Stimulated activated CD4-positive, alpha-beta T cell treated with anti-CD3 and anti-CD28 coated beads, Interleukin-4, amount 100 ng/mL, for 48 hours (primary cell): ENCODE data around the gene KRTAP2-3.

Source experiments
- DNase-seq, 2 donors: peaks; one replicate each; pipeline ENCODE4 v3.0.0-alpha.2; 2020; ENCODE audit warnings: low read depth in 2 of 2

KRTAP2-3 gene

DNA sequence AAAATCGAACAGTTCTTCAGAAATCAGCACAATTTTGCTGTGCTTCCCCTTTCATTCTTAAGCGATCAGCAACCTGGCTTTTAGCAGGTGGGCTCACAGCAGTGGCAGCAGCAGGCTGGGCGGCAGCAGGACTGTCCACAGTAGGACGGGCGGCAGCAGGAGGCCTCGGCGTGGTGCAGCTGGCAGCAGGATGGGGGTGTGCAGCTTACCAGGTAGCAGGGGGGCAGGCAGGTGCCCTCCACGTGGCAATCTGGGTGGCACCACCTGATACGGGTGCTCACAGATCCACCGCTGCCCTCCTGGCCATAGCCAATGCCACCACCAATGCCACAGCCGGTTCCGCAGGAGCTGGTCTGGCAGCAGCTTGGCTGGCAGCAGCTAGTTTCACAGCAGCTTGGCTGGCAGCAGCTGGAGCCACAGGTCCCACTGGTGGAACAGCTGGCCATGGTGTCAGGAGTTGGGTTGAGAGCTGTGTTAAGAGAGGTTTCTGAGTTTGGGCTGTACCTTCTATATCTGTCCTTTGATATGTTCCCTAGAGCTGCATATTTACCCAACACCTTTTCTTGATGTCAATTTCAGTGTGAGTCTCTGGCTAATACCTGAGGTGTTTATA is 30.2 kb downstream of the KRTAP2-3 start, which contains the start of gene KRTAP1-4:
KRTAP1-4 (minus strand) TSS at position 563 of the 613 bp plus-strand sequence; CDS start at position 446, 117 bp downstream.
- DNase-seq = no peak

DNA sequence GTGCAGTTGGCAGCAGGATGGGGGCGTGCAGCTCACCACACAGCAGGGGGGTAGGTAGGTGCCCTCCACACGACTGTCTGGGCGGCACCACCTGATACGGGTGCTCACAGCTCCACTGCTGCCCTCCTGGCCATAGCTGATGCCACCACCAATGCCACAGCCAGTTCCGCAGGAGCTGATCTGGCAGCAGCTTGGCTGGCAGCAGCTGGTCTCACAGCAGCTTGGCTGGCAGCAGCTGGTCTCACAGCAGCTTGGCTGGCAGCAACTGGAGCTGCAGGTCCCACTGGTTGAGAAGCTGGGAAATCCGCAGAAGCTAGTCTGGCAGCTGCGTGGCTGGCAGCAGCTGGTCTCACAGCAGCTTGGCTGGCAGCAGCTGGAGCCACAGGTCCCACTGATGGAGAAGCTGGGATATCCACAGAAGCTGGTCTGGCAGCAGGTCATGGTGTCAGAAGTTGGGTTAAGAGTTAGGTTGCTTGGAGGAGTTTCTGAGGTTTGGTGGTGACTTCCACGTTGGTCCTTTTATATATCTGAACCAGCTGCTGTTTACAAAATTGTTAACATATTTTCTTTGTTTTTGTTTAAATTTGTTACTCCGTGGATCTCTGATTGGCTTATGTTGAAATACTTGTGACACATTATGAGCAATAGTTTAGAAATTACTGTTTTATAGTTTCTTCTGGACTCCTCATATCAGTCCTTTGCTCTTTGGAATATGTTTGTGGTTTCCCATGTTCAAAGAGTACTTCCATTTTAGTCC is 33.0 kb downstream of the KRTAP2-3 start, which contains the start of gene KRTAP1-5:
KRTAP1-5 (minus strand) TSS at position 494 of the 757 bp plus-strand sequence; CDS start at position 441, 53 bp downstream.
- DNase-seq = no peak

DNA sequence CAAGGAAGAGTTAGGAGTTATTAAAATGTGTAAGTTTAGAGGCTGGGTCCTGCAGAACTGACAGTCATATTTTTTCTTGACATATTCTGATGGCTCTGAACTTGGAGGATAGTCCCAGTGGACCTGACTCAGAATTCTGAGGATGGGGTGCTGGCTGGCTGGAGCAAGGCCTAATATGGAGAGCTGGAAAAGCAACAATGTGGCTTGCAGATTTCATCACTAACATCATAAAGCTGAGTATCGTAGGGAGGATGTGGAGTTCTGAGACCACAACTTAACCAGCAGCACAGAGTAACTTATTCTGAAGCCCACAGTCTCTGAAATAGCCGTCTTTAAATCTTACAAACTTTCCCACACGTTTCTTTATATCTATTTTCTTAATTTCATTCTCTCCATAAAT is 35.2 kb downstream of the KRTAP2-3 start:
- DNase-seq = no peak

DNA sequence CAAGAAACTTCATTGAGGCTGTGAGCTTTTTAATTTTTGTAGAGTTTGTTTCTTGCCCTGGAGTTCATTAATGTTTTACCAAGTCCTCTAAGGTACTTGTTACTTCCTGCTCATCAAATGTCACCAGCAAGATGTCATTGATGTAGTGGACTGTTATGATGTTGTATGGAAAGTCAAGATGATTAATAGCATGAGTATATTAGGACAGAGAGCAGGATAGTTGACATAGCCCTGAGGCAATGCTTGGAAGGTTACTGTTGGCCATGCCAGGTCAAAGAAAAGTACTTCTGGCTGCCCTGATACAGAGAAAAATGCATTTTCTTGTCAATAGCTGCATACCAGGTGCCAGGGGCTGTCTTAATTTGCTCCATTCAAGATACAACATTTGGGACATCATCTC is 39.6 kb downstream of the KRTAP2-3 start:
- DNase-seq = no peak

DNA sequence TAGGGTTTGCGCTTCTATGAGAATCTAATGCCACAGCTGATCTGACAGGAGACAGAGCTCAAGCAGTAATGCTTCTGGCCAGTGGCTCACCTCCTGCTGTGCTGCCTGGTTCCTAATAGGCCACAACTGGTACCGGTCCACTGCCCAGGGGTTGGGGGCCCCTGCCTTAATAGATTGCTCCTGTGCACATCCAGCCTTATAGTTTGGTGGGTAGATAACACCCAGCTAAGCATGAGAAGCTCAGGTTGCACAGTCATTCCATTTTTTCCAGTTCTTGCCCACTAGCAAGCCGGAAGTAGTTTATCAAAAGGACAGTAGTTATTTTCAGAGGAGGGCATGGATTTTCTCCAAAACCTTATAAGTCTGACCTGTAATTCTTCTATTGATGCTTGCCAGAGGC is 40.5 kb downstream of the KRTAP2-3 start:
- no peak for DNase-seq

DNA sequence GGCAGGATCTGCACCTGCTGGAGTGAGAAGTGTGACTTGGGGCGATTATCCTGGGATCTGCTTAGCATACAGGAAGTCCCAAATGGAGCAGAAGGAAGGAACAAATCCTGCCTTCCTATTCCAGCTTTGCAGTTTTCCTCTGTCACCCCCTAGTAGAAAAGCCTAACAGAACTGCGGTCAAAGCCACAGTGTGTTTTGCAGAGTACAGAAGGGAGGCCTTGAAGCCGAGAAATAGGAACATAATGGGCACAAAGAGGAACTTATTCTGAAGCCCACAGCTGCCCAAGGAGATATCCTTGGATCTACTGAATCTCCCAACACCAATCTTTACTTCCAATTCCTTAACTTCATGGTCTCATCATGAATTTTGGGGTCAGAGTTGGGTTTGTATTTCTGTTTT is 41.4 kb downstream of the KRTAP2-3 start:
- DNase-seq = no peak

DNA sequence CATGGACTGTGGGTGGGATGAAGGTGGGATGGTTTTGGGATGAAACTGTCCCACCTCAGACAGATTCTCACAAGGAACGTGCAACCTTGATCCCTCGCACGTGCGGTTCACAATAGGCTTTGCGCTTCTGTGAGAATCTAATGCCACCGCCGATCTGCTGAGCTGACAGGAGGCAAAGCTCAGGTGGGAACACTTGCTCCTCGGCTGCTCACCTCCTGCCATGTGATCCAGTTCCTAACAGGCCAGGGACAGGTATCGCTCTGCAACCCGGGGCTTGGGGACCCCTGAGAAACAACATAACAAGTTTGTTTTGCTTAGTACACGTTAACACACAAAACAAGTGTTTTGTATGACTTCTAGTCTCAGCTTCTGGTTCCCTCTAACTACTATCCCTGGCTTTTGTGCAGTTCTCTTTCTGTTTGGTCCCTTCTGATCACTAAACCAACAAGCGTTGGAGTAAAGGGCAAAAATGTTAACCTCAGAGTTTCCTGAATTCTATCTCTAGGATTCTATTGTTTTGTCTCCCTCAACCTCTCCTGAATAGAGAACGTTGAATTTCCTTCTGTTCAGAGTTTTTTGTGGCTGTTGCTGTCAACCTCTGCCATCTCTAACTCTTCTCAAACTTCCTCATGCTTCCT is 43.2 kb downstream of the KRTAP2-3 start:
- no peak for DNase-seq

DNA sequence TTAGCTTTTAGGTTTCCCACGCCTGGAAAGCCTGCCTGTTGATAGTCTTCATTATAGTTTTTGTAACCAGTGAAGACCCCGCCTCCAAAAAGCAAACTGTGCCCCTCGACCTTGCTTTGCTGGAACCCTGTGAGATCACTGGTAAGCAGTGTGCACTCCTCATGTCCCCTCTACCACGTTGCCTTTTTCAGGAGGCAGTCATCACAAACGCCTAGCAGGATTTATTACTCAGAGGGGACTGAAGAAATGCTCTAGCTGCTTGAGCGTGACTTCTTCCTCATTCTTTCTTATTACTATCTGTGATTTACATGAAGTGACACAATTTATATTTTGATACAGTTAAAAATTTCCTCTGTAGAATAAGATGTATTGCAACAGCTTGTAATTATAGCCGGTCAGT is 44.5 kb downstream of the KRTAP2-3 start:
- DNase-seq = no peak

DNA sequence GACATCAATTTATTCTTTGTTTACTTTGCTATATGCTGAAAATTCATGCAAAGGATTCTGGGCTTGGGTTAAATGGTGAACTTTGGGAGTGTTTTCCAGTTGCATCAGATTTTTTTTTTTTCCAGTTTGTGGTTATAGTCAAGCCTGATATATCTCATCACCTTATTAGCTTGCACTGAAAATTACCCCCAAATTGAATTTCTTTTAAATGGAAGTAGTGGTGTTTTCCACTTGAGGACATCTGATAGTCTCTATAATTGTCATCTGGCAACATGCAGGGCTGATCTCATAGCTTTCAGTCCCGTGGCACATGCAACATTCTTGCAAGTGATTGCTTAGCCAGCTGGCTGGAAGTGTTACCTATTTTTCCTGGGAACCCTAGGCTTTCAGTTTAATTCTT is 46.3 kb downstream of the KRTAP2-3 start:
- DNase-seq = no peak

DNA sequence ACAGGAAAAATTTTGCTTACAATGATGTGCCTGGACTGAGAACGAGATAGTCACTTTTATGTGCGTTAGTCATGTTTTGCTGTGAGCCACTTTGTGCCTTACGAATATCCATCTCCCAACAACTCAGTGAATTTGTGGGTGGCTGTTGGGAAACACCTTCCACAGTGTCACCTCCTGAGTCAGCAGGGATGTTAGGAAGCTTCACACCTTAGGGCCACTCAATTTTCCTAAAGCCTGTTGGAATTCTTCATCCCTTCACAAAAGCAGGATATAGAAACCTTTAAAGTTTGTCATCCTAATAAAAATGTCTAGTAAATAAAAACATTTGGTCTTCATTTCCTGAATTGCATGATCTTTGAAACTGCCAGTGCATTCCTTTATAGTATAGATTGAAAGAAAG is 46.7 kb downstream of the KRTAP2-3 start:
- DNase-seq = no peak

DNA sequence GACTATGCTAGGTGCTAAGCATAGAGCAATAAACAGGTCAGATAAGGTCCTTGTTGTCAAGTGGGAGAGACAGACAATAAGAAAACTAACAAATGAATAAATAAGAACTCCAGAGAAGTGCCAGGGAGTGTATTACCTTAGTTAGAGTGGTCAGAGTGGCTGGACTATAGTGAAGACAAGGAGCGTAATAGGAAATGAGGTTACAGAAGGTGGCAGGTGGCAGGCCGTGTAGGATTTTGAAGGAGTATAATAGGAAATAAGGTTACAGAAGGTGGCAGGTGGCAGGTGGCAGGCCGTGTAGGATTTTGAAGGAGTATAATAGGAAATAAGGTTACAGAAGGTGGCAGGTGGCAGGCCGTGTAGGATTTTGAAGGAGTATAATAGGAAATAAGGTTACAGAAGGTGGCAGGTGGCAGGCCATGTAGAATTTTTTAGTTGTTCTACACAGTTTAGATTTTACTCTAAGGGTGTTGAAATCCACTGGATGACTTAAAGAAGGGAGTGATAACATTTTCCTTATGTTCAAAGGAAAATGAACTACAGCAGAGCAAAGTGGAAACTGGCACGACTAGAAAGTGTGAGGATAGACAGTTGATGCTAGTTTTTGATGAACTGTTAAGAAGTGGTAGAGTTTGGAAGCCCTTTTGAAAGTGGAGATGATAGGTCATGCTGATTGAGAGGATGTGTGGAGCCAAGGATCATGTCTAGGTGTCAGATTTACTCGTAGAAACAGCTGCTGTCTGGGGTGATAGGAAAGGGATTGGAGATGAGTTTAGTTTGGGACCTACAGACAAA is 47.4 kb downstream of the KRTAP2-3 start:
- no peak for DNase-seq

DNA sequence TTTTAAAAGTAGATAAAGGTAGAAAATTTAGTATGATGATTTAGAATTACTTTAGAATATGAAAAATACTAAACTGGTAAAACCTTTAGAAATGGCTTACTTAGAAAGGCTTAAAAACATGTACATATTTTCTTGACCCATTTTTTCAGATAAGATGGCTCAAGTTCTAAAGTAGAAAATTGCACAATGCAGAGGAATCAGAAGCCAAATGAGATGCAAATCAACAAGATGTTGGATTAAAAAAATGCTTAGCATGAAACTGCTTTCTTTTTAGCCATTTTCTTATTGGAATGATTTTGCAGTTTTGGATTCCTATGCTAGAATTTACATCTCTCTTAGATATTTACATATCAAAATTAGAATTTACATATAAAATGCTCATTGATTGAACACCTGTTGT is 49.5 kb downstream of the KRTAP2-3 start:
- DNase-seq = no peak

DNA sequence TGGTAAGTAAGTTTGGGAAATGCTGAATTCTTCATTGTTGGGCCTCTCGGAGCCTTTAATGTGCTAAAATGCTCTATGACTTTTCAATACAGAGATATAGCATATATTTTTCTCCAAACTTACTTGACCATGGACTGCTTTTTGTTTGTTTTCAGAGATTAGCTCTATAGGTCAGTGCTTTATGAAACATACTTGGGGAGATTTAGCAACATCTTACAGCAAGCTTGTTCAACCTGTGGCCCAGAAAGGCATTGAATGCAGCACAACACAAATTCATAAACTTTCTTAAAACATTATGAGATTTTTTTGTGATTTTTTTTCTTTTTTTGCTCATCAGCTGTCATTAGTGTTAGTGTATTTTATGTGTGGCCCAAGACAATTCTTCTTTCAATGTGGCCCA is 50.0 kb downstream of the KRTAP2-3 start:
- no peak for DNase-seq

DNA sequence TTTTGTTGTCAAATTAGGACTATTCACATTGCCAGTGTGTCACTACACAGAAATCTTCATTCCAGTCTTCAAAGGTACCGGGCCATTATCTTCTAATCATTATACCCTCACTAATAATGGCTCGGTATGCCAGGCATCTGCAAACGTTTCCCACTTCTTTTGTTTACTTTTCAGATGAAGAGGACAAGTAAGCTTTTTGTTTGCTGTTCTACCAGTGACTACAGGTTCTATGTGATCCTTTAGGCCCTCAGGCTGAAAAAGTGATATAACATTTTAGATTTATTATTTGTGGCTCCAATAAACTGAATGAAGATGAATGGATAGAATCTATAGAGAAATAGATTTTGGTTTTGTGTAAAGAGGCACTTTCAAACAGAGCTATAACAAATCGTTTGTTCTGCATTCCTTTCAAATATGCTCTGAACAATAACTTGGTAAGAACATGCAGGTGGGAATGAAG is 50.6 kb downstream of the KRTAP2-3 start:
- no peak for DNase-seq
